ENCODE data around the gene NKIRAS2. TPM values are rescaled to one million over a fixed set of nuclear protein-coding genes. Genes with fewer than 3 reads are reported as not detected.

NKIRAS2 gene
- total and polyA plus RNA-seq, 2 of the 13 experiments (the other 11 are each of a cell fraction or from before 2014, with no cell fraction given): 27.9 to 42.0 TPM

DNA sequence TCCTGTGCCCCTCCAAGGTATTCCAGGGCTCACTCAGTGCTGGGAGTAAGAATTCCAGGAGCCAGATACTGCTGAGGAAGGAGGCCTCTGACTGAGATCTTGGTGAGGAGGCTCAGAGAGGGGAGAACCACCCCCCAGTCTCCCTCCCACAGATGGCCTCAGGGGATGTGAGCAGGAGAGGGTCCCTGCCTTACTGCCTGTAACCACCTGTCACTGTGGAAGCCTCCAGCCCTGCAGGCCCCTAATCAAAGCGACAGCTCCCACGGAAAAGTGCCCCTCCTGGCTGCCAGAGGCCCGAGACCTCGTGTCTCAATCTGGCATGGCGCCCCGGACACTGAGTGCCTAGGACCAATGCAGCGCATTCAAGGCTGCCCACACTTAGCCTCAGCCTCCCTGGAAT, 38.2 kb downstream of the NKIRAS2 start (continued):
- TF ChIP-seq, protein P1, sequence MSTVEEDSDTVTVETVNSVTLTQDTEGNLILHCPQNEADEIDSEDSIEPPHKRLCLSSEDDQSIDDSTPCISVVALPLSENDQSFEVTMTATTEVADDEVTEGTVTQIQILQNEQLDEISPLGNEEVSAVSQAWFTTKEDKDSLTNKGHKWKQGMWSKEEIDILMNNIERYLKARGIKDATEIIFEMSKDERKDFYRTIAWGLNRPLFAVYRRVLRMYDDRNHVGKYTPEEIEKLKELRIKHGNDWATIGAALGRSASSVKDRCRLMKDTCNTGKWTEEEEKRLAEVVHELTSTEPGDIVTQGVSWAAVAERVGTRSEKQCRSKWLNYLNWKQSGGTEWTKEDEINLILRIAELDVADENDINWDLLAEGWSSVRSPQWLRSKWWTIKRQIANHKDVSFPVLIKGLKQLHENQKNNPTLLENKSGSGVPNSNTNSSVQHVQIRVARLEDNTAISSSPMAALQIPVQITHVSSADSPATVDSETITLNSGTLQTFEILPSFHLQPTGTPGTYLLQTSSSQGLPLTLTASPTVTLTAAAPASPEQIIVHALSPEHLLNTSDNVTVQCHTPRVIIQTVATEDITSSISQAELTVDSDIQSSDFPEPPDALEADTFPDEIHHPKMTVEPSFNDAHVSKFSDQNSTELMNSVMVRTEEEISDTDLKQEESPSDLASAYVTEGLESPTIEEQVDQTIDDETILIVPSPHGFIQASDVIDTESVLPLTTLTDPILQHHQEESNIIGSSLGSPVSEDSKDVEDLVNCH (CRISPR knock-in tag; IDR thresholded peaks at IDR 0.05): no peak
- TF ChIP-seq SIX1 (CRISPR knock-in tag; IDR thresholded peaks at IDR 0.05; ENCODE audit: borderline replicate concordance) (no peak), DR1 (CRISPR knock-in tag; IDR thresholded peaks at IDR 0.05) (no peak), HDAC1 (CRISPR knock-in tag; IDR thresholded peaks at IDR 0.05) (no peak), GTF3A (CRISPR knock-in tag; conservative IDR thresholded peaks at IDR 0.05) (no peak), NRL (CRISPR knock-in tag; IDR thresholded peaks at IDR 0.05; ENCODE audit: borderline replicate concordance) (no peak)
- TF ChIP-seq, protein P2, sequence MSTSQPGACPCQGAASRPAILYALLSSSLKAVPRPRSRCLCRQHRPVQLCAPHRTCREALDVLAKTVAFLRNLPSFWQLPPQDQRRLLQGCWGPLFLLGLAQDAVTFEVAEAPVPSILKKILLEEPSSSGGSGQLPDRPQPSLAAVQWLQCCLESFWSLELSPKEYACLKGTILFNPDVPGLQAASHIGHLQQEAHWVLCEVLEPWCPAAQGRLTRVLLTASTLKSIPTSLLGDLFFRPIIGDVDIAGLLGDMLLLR (CRISPR knock-in tag; IDR thresholded peaks at IDR 0.05): no peak
- TF ChIP-seq, protein P3, sequence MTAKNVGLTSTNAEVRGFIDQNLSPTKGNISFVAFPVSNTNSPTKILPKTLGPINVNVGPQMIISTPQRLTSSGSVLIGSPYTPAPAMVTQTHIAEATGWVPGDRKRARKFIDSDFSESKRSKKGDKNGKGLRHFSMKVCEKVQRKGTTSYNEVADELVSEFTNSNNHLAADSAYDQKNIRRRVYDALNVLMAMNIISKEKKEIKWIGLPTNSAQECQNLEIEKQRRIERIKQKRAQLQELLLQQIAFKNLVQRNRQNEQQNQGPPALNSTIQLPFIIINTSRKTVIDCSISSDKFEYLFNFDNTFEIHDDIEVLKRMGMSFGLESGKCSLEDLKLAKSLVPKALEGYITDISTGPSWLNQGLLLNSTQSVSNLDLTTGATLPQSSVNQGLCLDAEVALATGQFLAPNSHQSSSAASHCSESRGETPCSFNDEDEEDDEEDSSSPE (CRISPR knock-in tag; IDR thresholded peaks at IDR 0.05): no peak

DNA sequence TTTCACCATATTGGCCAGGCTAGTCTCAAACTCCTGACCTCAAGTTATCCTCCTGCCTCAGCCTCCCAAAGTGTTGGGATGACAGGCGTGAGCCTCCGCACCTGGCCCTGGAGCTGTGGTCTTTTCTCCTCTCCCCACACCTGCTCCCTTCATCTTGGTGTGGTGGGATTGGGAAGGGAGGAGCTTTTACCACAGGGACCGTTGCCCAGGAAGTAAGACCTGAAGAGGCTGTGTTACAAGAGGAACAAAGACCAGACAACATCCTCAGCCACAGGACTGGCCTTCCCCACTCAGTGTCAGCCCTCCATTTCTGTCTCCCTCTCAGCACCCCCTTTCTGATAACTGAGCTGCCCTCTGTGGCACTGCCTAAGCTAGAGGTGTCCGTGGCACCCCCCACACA, 39.9 kb downstream of the NKIRAS2 start:
- in situ Hi-C loops (cut with HindIII; ENCODE audit: extremely low pct_ligation_motif_present, low pct_unique_long_range_greater_than_20kb): loop anchor here (5.0 kb wide), 1 partner anchor 98 kb away; no protein-coding TSS in a partner anchor
- DNase-seq (ENCODE audit: low spot score): no peak
- H2AFZ ChIP-seq (ENCODE audit: low read length): no peak overlapping the region
- H3K4me3 ChIP-seq (replicated peaks in 1 of 3; ENCODE audit: insufficient read depth in 1 of 3, low read depth in 2 of 3, low read length in 3 of 3): no peak overlapping the region
- peaks cover 14% of the 10 kb centered on the region for H3K4me1 ChIP-seq (ENCODE audit: insufficient read depth, low read length)
- H3K27me3 ChIP-seq (ENCODE audit: control insufficient read depth in 1 of 2, insufficient read depth in 2 of 2, low read length in 2 of 2): no peaks in the 10 kb centered on the region
- intact Hi-C loops (cut with micrococcal nuclease; ENCODE audit: unreplicated experiment): no loop called here
- H3K9me3 ChIP-seq (ENCODE audit: low read length): no peaks in the 10 kb centered on the region
- H3K36me3 ChIP-seq (replicated peaks in 1 of 2; ENCODE audit: control insufficient read depth in 1 of 2, insufficient read depth in 2 of 2, low read length in 2 of 2): no peaks in the 10 kb centered on the region
- 55% methylated on average over 4 of the region's 4 CpGs for WGBS (ENCODE audit: low lambda C conversion rate)
- BruUV-seq (replicated peaks): no TSS peak
- no peaks in the 10 kb centered on the region for H3K79me2 ChIP-seq (ENCODE audit: insufficient read depth, low read length)
- FAIRE-seq: no peak
- H3K4me2 ChIP-seq (ENCODE audit: low read depth, low read length): no peak overlapping the region
- ChIA-PET CTCF (ENCODE audit: low intra/inter-chr PET ratio, low total read pairs) (no interaction called here), POLR2A (no interaction called here)
- no peak overlapping the region for H3K27ac ChIP-seq (ENCODE audit: extremely low read length, insufficient read depth, low read length)
- H3K9ac ChIP-seq (ENCODE audit: insufficient read depth, low read depth, low read length): no peak overlapping the region
- no peaks in the 10 kb centered on the region for H4K20me1 ChIP-seq (ENCODE audit: insufficient read depth, low read length)
- ATAC-seq: no peak
- TF ChIP-seq ELF4 (CRISPR knock-in tag; IDR thresholded peaks at IDR 0.05; ENCODE audit: borderline replicate concordance) (no peak), ZFP37 (CRISPR knock-in tag; IDR thresholded peaks at IDR 0.05; ENCODE audit: borderline replicate concordance) (no peak), MED13 (CRISPR knock-in tag; IDR thresholded peaks at IDR 0.05) (no peak), IKZF1 (IDR thresholded peaks at IDR 0.05) (no peak), TBP (CRISPR knock-in tag; IDR thresholded peaks at IDR 0.05) (no peak), HMG20A (CRISPR knock-in tag; IDR thresholded peaks at IDR 0.05; ENCODE audit: borderline replicate concordance) (no peak), GPN1 (CRISPR knock-in tag; IDR thresholded peaks at IDR 0.05; ENCODE audit: borderline replicate concordance) (no peak), TSC22D2 (CRISPR knock-in tag; IDR thresholded peaks at IDR 0.05; ENCODE audit: borderline replicate concordance) (no peak)
- TF ChIP-seq, protein P4, sequence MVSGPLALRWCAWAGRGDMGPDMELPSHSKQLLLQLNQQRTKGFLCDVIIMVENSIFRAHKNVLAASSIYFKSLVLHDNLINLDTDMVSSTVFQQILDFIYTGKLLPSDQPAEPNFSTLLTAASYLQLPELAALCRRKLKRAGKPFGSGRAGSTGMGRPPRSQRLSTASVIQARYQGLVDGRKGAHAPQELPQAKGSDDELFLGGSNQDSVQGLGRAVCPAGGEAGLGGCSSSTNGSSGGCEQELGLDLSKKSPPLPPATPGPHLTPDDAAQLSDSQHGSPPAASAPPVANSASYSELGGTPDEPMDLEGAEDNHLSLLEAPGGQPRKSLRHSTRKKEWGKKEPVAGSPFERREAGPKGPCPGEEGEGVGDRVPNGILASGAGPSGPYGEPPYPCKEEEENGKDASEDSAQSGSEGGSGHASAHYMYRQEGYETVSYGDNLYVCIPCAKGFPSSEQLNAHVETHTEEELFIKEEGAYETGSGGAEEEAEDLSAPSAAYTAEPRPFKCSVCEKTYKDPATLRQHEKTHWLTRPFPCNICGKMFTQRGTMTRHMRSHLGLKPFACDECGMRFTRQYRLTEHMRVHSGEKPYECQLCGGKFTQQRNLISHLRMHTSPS (CRISPR knock-in tag; IDR thresholded peaks at IDR 0.05; ENCODE audit: low read depth): no peak
- TF ChIP-seq, protein P5, sequence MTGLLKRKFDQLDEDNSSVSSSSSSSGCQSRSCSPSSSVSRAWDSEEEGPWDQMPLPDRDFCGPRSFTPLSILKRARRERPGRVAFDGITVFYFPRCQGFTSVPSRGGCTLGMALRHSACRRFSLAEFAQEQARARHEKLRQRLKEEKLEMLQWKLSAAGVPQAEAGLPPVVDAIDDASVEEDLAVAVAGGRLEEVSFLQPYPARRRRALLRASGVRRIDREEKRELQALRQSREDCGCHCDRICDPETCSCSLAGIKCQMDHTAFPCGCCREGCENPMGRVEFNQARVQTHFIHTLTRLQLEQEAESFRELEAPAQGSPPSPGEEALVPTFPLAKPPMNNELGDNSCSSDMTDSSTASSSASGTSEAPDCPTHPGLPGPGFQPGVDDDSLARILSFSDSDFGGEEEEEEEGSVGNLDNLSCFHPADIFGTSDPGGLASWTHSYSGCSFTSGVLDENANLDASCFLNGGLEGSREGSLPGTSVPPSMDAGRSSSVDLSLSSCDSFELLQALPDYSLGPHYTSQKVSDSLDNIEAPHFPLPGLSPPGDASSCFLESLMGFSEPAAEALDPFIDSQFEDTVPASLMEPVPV (CRISPR knock-in tag; IDR thresholded peaks at IDR 0.05): no peak

Measured in HepG2 (cell line).